HL-60 (cell line): ENCODE measurements around the gene ADPRHL1.

Experiments used
- DNase-seq, 2 experiments: peaks; one replicate each; pipeline ENCODE4 v3.0.0-alpha.2; 2010 to 2020; ENCODE audit warnings: low read depth in 1 of 2, low spot score in 1 of 2
- H3K27ac ChIP-seq: fragments of 250-450 bp; sonication (Bioruptor Pico); replicated peaks from 2 replicates; pipeline ENCODE4 v1.5.1; 2020; ENCODE audit warnings: mild to moderate bottlenecking, moderate library complexity
- H3K27me3 ChIP-seq: fragments of 250-450 bp; sonication (Bioruptor Pico); 2 replicates; pipeline ENCODE4 v1.5.1; 2021; ENCODE audit warnings: mild to moderate bottlenecking, moderate library complexity; ENCODE audit not compliant: insufficient read depth, poor library complexity, severe bottlenecking
- H3K4me3 ChIP-seq: replicated peaks from 2 replicates; pipeline ENCODE4 v1.5.1; 2011; ENCODE audit warnings: mild to moderate bottlenecking, control low read depth, low read length; ENCODE audit not compliant: insufficient read depth
- GABPA ChIP-seq: IDR thresholded peaks from 2 replicates; pipeline ENCODE4 v1.6.1; 2012; ENCODE audit warnings: low read depth
- POLR2AphosphoS5 ChIP-seq: IDR thresholded peaks from 2 replicates; pipeline ENCODE4 v1.6.1; 2012; ENCODE audit warnings: low read depth
- REST ChIP-seq: IDR thresholded peaks from 2 replicates; pipeline ENCODE4 v1.6.1; 2012; ENCODE audit warnings: low read depth; ENCODE audit not compliant: insufficient replicate concordance
- SPI1 ChIP-seq: IDR thresholded peaks from 2 replicates; pipeline ENCODE4 v1.6.1; 2012; ENCODE audit warnings: low read depth, mild to moderate bottlenecking, borderline replicate concordance
- TF ChIP-seq, protein P1 (sequence below): IDR thresholded peaks from one replicate; pipeline ENCODE4 v1.5.1; 2011; ENCODE audit warnings: low read length, control low read depth, inconsistent platforms; ENCODE audit not compliant: insufficient read depth

ADPRHL1 gene

DNA sequence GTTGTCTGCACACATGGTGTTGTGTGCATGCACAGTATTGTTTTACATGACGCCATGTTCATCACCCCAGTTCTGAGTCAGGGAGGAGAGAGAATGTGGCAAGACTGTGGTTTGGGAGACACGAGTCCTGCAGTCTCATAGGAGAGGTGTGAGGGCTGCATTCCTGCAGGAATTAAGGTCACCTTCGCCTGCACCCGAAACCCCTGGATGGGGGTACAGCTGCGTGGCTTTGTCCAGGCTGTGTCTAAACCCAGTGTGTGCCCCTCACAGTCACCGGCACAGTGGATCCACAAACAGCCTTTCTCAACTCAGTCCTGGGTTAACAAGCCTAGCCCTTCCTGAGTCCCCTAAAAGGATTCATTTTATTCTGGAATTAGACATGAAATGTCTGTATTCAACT lies 5.7 kb downstream of the ADPRHL1 start:
- Histone ChIP-seq H3K27ac (no peak overlapping the region), H3K27me3 (no peaks in the 10 kb centered on the region), H3K4me3 (no peak overlapping the region)
- TF ChIP-seq SPI1 = no peak
- no peak for TF ChIP-seq POLR2AphosphoS5
- no peak for TF ChIP-seq GABPA
- no peak for TF ChIP-seq REST
- TF ChIP-seq, protein P1, sequence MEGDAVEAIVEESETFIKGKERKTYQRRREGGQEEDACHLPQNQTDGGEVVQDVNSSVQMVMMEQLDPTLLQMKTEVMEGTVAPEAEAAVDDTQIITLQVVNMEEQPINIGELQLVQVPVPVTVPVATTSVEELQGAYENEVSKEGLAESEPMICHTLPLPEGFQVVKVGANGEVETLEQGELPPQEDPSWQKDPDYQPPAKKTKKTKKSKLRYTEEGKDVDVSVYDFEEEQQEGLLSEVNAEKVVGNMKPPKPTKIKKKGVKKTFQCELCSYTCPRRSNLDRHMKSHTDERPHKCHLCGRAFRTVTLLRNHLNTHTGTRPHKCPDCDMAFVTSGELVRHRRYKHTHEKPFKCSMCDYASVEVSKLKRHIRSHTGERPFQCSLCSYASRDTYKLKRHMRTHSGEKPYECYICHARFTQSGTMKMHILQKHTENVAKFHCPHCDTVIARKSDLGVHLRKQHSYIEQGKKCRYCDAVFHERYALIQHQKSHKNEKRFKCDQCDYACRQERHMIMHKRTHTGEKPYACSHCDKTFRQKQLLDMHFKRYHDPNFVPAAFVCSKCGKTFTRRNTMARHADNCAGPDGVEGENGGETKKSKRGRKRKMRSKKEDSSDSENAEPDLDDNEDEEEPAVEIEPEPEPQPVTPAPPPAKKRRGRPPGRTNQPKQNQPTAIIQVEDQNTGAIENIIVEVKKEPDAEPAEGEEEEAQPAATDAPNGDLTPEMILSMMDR = no peak
- no peak for DNase-seq

DNA sequence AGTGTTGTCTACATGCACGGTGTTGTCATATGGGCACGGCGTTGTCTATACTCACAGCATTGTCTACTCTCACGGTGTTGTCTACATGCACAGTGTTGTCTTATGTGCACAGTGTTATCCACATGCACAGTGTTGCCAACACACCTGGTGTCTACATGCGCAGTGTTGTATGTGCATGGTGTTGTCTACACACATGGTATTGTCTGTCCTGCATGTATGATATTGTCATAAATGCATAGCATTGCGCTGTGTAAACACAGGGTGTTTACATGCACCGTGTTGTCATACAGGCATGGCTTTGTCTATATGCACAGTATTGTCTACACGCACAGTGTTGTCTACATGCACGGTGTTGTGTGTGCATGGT lies 6.8 kb downstream of the ADPRHL1 start:
- TF ChIP-seq REST (no peak), POLR2AphosphoS5 (no peak), SPI1 (no peak), GABPA (no peak)
- TF ChIP-seq, protein P1 = no peak
- no peak overlapping the region for H3K4me3 ChIP-seq
- DNase-seq = no peak
- no peaks in the 10 kb centered on the region for H3K27me3 ChIP-seq
- H3K27ac ChIP-seq = no peak overlapping the region

GRCh38 chr13:113445791-113446487 lies 7.3 kb downstream of the ADPRHL1 start:
- no peak overlapping the region for H3K4me3 ChIP-seq
- H3K27ac ChIP-seq = no peak overlapping the region
- TF ChIP-seq REST (no peak), POLR2AphosphoS5 (no peak), GABPA (no peak), SPI1 (no peak)
- TF ChIP-seq, protein P1 = no peak
- no peak for DNase-seq
- no peaks in the 10 kb centered on the region for H3K27me3 ChIP-seq
